Measurements from ENCODE around the gene KDM1A.

KDM1A gene

DNA sequence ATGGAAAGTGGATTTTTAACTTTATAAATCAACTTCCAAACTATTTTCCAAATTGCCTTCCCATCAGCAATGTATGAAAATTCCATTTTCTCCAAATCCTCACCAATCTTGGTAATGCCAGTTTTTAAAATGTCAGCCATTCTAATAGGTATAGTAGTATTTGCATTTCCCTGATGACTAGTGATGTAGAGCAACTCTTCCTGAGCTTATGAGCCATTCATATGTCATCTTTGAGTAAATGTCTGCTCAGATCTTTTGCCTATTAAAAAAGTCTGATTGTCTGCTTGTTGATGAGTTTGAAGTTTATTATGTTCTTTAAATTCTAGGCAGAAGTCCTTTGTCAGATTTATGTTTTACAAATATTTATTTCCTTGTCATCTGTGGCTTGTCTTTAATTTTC, 54.7 kb downstream of the KDM1A start:
- DNase-seq (ENCODE audit: low read depth) = peak; percentile 32
- no peak overlapping the region for H3K4me3 ChIP-seq (ENCODE audit: low read length)
- TF ChIP-seq, protein P1, sequence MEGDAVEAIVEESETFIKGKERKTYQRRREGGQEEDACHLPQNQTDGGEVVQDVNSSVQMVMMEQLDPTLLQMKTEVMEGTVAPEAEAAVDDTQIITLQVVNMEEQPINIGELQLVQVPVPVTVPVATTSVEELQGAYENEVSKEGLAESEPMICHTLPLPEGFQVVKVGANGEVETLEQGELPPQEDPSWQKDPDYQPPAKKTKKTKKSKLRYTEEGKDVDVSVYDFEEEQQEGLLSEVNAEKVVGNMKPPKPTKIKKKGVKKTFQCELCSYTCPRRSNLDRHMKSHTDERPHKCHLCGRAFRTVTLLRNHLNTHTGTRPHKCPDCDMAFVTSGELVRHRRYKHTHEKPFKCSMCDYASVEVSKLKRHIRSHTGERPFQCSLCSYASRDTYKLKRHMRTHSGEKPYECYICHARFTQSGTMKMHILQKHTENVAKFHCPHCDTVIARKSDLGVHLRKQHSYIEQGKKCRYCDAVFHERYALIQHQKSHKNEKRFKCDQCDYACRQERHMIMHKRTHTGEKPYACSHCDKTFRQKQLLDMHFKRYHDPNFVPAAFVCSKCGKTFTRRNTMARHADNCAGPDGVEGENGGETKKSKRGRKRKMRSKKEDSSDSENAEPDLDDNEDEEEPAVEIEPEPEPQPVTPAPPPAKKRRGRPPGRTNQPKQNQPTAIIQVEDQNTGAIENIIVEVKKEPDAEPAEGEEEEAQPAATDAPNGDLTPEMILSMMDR (IDR thresholded peaks at IDR 0.05; ENCODE audit: insufficient read depth, low read depth, low read length, missing control alignments) = no peak

DNA sequence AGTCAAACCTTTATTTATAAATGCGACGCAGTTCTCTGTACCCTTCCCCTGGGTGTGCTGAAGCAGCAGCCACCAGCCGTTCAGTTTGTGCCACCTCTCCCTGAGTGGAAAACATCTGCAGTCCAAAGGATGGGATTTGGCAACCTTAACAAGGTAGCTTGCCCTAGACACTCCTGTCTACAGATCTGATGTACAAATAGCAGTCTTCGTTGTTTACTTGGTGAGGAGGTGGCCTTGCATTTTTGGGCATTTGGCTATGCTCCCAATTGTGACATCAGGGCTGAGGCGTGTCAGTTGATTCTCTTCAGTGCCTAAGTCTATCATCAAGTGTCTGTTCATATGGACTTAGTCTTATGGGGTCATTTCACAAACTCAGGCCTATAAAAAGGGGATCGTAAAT, 59.8 kb downstream of the KDM1A start:
- no peak for DNase-seq (ENCODE audit: low read depth)
- TF ChIP-seq, protein P1 (IDR thresholded peaks at IDR 0.05; ENCODE audit: insufficient read depth, low read depth, low read length, missing control alignments) = no peak
- H3K4me3 ChIP-seq (ENCODE audit: low read length) = no peak overlapping the region

DNA sequence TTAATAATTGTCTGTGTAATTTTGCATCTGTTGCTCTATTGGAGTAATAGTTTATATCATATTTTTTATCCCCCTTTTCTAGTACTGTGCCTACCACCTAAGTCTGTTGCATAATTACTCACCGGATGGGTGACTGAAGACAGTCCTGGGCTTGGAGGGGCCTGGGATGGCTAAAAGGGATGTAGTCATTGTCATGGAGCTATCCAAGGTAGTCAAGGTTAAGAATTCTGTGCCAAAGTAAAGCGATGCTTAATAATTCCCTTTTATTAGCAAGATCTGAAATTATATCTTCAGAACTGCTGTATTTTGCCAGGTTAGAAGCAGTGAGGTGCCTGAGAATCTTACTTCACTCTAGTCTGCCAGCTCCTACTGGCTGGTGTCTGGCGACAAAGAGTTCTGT, 61.6 kb downstream of the KDM1A start:
- DNase-seq (ENCODE audit: low read depth) = no peak
- no peak overlapping the region for H3K4me3 ChIP-seq (ENCODE audit: low read length)
- TF ChIP-seq, protein P1 (IDR thresholded peaks at IDR 0.05; ENCODE audit: insufficient read depth, low read depth, low read length, missing control alignments) = no peak

DNA sequence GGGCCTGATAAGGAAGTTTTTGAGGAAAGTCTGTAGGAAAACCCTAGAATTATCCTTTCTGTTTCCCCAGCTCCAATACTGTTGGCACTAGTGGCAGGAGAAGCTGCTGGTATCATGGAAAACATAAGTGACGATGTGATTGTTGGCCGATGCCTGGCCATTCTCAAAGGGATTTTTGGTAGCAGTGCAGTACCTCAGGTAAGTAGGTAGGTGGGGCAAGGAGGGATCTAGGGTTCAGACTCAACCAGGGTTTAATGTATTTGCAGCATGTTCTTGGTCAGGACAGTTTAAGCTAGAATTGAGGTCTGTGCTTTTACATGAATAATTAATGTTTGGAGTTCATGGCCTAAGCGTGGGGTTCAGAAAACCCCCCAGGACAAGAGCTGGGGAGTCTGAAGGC, 62.1 kb downstream of the KDM1A start:
- DNase-seq (ENCODE audit: low read depth) = peak; percentile 48
- TF ChIP-seq, protein P1 (IDR thresholded peaks at IDR 0.05; ENCODE audit: insufficient read depth, low read depth, low read length, missing control alignments) = peak; percentile 63
- no peak overlapping the region for H3K4me3 ChIP-seq (ENCODE audit: low read length)

DNA sequence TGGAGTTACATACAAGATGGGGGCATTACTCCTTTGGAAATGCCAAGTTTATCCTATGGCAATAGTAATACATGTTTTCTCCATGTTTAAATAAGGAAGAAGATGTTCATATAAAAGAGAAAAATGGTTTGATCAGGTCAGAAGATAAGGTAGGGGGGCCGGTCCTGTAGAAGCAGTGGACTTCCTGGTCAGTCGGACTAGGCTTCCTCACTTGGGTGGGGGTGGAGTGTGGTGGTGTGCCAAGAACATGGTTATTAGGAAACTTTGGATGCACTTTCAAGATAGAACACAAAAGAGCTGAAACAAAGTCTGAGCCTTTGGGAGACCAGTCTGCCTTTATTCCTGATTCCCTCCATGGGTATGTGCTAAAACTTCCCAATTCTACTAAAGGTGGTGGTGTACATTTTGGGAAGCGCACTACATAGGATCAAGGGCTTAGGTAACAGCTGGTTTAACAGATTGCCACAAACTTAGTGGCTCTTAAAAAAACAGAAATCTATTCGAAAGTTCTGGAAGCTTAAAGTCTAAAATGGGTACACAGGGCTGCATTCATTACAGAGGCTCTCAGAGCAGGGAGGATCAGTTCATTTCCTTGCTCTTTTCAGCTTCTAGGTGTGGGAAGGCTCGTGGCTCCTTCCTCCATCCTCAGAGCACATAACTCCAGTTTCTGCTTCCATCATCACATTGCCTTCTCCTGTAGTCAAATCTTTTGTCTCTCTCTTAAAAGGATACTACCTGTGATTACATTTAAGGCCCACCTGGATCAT, 64.6 kb downstream of the KDM1A start:
- H3K4me3 ChIP-seq (ENCODE audit: low read length) = no peak overlapping the region
- TF ChIP-seq, protein P1 (IDR thresholded peaks at IDR 0.05; ENCODE audit: insufficient read depth, low read depth, low read length, missing control alignments) = no peak
- DNase-seq (ENCODE audit: low read depth) = no peak

DNA sequence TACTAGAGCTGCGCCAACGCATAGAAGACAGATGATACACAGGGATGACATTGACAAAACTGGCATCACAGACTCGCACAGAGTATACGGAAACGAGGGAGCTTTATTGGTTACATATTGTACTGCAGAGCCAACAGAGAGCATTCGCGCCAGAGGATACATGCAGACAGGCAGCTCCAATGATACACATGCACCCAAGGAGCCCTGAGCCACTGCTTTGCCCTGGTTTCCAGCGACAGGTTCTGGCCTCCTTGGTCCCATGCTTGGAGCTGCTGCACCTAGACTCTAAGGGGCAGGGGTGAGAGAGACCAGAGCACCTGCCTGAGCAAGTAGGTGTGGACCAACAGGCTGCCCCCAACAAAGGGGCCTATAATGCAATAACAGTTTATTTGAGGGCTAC, 65.6 kb downstream of the KDM1A start:
- H3K4me3 ChIP-seq (ENCODE audit: low read length) = no peak overlapping the region
- TF ChIP-seq, protein P1 (IDR thresholded peaks at IDR 0.05; ENCODE audit: insufficient read depth, low read depth, low read length, missing control alignments) = no peak
- no peak for DNase-seq (ENCODE audit: low read depth)

DNA sequence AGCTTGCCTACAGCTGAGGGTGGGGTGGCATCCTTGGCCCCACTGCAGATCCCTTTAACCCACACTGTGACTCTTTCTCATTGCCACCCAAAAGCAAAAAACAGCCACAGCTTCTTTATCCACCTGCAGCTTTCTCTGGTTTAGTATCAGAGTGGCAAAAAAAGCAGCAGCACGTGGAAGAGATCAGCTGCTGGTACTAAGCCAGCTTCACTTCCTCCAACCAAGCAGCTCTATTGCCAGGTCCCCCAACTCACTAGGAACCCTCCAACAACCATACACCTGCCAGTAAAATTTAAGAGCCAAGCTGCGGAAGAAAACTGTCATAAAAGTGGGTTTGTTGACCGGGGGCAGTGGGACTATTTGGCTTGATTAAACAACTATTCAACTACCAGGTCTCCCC, 66.4 kb downstream of the KDM1A start:
- TF ChIP-seq, protein P1 (IDR thresholded peaks at IDR 0.05; ENCODE audit: insufficient read depth, low read depth, low read length, missing control alignments) = no peak
- DNase-seq (ENCODE audit: low read depth) = no peak
- H3K4me3 ChIP-seq (ENCODE audit: low read length) = no peak overlapping the region
